ENCODE data around the gene ZNF618. TPM values are rescaled to one million over a fixed set of nuclear protein-coding genes. Genes with fewer than 3 reads are reported as not detected.

Gene ZNF618
- total and polyA plus RNA-seq, 2 experiments from 2014 or later: 2.3 to 5.1 TPM

- peaks cover 22% of the 10 kb centered on the region; the same call in 1 of the 2 replicates for H3K79me2 ChIP-seq (ENCODE audit: insufficient read depth)
- in situ Hi-C loops (cut with MboI): no loop called here
Observed at GRCh38 chr9:113962396-113962795, 86.3 kb downstream of the ZNF618 start.

GRCh38 chr9:113963017-113963620 is 87.0 kb downstream of the ZNF618 start:
- peaks cover 7% of the 10 kb centered on the region for H3K4me1 ChIP-seq (ENCODE audit: insufficient read depth)
- no peaks in the 10 kb centered on the region for H3K36me3 ChIP-seq (ENCODE audit: low read depth)
- H3K79me2 ChIP-seq (ENCODE audit: insufficient read depth): peaks cover 27% of the 10 kb centered on the region; the same call in 1 of the 2 replicates
- H2AFZ ChIP-seq: no peak overlapping the region
- H3K9me3 ChIP-seq (ENCODE audit: low read depth): no peaks in the 10 kb centered on the region
- in situ Hi-C loops (cut with MboI): no loop called here
- H3K4me3 ChIP-seq: no peak overlapping the region
- TF ChIP-seq EZH2phosphoT487 (IDR thresholded peaks at IDR 0.05; ENCODE audit: insufficient read depth, low read depth) (no peak), EZH2 (IDR thresholded peaks at IDR 0.05; ENCODE audit: insufficient read depth, poor library complexity, severe bottlenecking) (no peak)
- H3K4me2 ChIP-seq (ENCODE audit: unreplicated experiment): no peak overlapping the region
- H3K27ac ChIP-seq: no peak overlapping the region
- no peaks in the 10 kb centered on the region for H3K27me3 ChIP-seq (replicated peaks; ENCODE audit: insufficient read depth)
- DNase-seq: peak; percentile 75
- H3K9me2 ChIP-seq (ENCODE audit: insufficient read depth): no peaks in the 10 kb centered on the region
- H3F3A ChIP-seq (ENCODE audit: insufficient read depth): peaks cover 3% of the 10 kb centered on the region; the same call in 1 of the 2 replicates
- no peak overlapping the region for H3K9ac ChIP-seq
- WGBS, 2 experiments (ENCODE audit: low coverage in 1 of 2, low lambda C conversion rate in 2 of 2, missing lambda C conversion rate in 2 of 2): 43 to 49% methylated on average over 5 of the region's 5 CpGs
- no peaks in the 10 kb centered on the region for H4K20me1 ChIP-seq (ENCODE audit: insufficient read depth)

More at GRCh38 chr9:113962396-113962795, 86.3 kb downstream of the ZNF618 start:
- H3K36me3 ChIP-seq (ENCODE audit: low read depth): no peaks in the 10 kb centered on the region
- H3F3A ChIP-seq (ENCODE audit: insufficient read depth): peaks cover 10% of the 10 kb centered on the region
- H3K4me2 ChIP-seq (ENCODE audit: unreplicated experiment): no peak overlapping the region
- no peaks in the 10 kb centered on the region for H3K9me2 ChIP-seq (ENCODE audit: insufficient read depth)
- TF ChIP-seq EZH2 (IDR thresholded peaks at IDR 0.05; ENCODE audit: insufficient read depth, poor library complexity, severe bottlenecking) (no peak), EZH2phosphoT487 (IDR thresholded peaks at IDR 0.05; ENCODE audit: insufficient read depth, low read depth) (no peak)
- H3K9me3 ChIP-seq (ENCODE audit: low read depth): no peaks in the 10 kb centered on the region
- no peak for DNase-seq
- H3K9ac ChIP-seq: no peak overlapping the region
- no peaks in the 10 kb centered on the region for H4K20me1 ChIP-seq (ENCODE audit: insufficient read depth)
- no peaks in the 10 kb centered on the region for H3K27me3 ChIP-seq (replicated peaks; ENCODE audit: insufficient read depth)
- no peak overlapping the region for H2AFZ ChIP-seq
- no peak overlapping the region for H3K27ac ChIP-seq
- H3K4me1 ChIP-seq (ENCODE audit: insufficient read depth): peaks cover 15% of the 10 kb centered on the region
- H3K4me3 ChIP-seq: no peak overlapping the region
- 100% methylated on average over 1 of the region's 1 CpG for WGBS, 2 experiments (ENCODE audit: low coverage in 1 of 2, low lambda C conversion rate in 2 of 2, missing lambda C conversion rate in 2 of 2)

GRCh38 chr9:113963696-113964494 is 87.8 kb downstream of the ZNF618 start:
- TF ChIP-seq EZH2 (IDR thresholded peaks at IDR 0.05; ENCODE audit: insufficient read depth, poor library complexity, severe bottlenecking) (no peak), EZH2phosphoT487 (IDR thresholded peaks at IDR 0.05; ENCODE audit: insufficient read depth, low read depth) (no peak)
- no peak overlapping the region for H3K27ac ChIP-seq
- H3K4me1 ChIP-seq (ENCODE audit: insufficient read depth): no peaks in the 10 kb centered on the region
- no peaks in the 10 kb centered on the region for H3K9me3 ChIP-seq (ENCODE audit: low read depth)
- in situ Hi-C loops (cut with MboI): no loop called here
- 71 to 78% methylated on average over 17 of the region's 17 CpGs for WGBS, 2 experiments (ENCODE audit: low coverage in 1 of 2, low lambda C conversion rate in 2 of 2, missing lambda C conversion rate in 2 of 2)
- H3K4me3 ChIP-seq: no peak overlapping the region
- H3K36me3 ChIP-seq (ENCODE audit: low read depth): no peaks in the 10 kb centered on the region
- H3K9me2 ChIP-seq (ENCODE audit: insufficient read depth): no peaks in the 10 kb centered on the region
- DNase-seq: no peak
- peaks cover 27% of the 10 kb centered on the region; the same call in 1 of the 2 replicates for H3K79me2 ChIP-seq (ENCODE audit: insufficient read depth)
- no peak overlapping the region for H3K9ac ChIP-seq
- no peaks in the 10 kb centered on the region for H3K27me3 ChIP-seq (replicated peaks; ENCODE audit: insufficient read depth)
- H2AFZ ChIP-seq: no peak overlapping the region
- H3F3A ChIP-seq (ENCODE audit: insufficient read depth): no peaks in the 10 kb centered on the region
- H3K4me2 ChIP-seq (ENCODE audit: unreplicated experiment): no peak overlapping the region
- H4K20me1 ChIP-seq (ENCODE audit: insufficient read depth): no peaks in the 10 kb centered on the region

GRCh38 chr9:113964495-113965170 is 88.5 kb downstream of the ZNF618 start:
- no peak overlapping the region for H3K27ac ChIP-seq
- H4K20me1 ChIP-seq (ENCODE audit: insufficient read depth): no peaks in the 10 kb centered on the region
- H3F3A ChIP-seq (ENCODE audit: insufficient read depth): no peaks in the 10 kb centered on the region
- H3K4me2 ChIP-seq (ENCODE audit: unreplicated experiment): no peak overlapping the region
- no peak for TF ChIP-seq EZH2 (IDR thresholded peaks at IDR 0.05; ENCODE audit: insufficient read depth, poor library complexity, severe bottlenecking)
- no peak for TF ChIP-seq EZH2phosphoT487 (IDR thresholded peaks at IDR 0.05; ENCODE audit: insufficient read depth, low read depth)
- H3K9me3 ChIP-seq (ENCODE audit: low read depth): no peaks in the 10 kb centered on the region
- no peak for DNase-seq
- H3K4me3 ChIP-seq: no peak overlapping the region
- in situ Hi-C loops (cut with MboI): no loop called here
- H3K36me3 ChIP-seq (ENCODE audit: low read depth): no peaks in the 10 kb centered on the region
- no peaks in the 10 kb centered on the region for H3K27me3 ChIP-seq (replicated peaks; ENCODE audit: insufficient read depth)
- H3K9ac ChIP-seq: no peak overlapping the region
- no peaks in the 10 kb centered on the region for H3K9me2 ChIP-seq (ENCODE audit: insufficient read depth)
- no peaks in the 10 kb centered on the region for H3K4me1 ChIP-seq (ENCODE audit: insufficient read depth)
- peaks cover 27% of the 10 kb centered on the region; the same call in 1 of the 2 replicates for H3K79me2 ChIP-seq (ENCODE audit: insufficient read depth)
- WGBS, 2 experiments (ENCODE audit: low coverage in 1 of 2, low lambda C conversion rate in 2 of 2, missing lambda C conversion rate in 2 of 2): 70 to 77% methylated on average over 5 of the region's 5 CpGs
- no peak overlapping the region for H2AFZ ChIP-seq
